SK-N-SH treated with all-trans-retinoic acid at 6 μM for 48 hours (cell line): ENCODE data around the gene PACSIN3.
"Not testable (repeated sequence)": the region's sequence is repeated elsewhere in the genome, so short reads cannot be mapped to it uniquely, and the experiment has no call there.

ENCODE experiments used
- PATZ1 ChIP-seq: fragments of 250-450 bp; sonication (Bioruptor Pico); IDR thresholded peaks from 2 replicates; pipeline ENCODE4 v1.8.0; 2020; ENCODE audit warnings: mild to moderate bottlenecking, moderate library complexity, borderline replicate concordance
- PPARA ChIP-seq: fragments of 250-450 bp; sonication (Bioruptor Pico); IDR thresholded peaks from 2 replicates; pipeline ENCODE4 v1.5.0; 2020; ENCODE audit warnings: mild to moderate bottlenecking, borderline replicate concordance
- TCF4 ChIP-seq: fragments of 250-450 bp; sonication (Bioruptor Pico); IDR thresholded peaks from 2 replicates; pipeline ENCODE4 v1.8.0; 2021; ENCODE audit warnings: mild to moderate bottlenecking, moderate library complexity, borderline replicate concordance
- ZFP30 ChIP-seq: fragments of 450-650 bp; formaldehyde crosslinking; IDR thresholded peaks from 2 replicates; pipeline ENCODE4 v1.5.0; 2022; ENCODE audit warnings: mild to moderate bottlenecking, moderate library complexity

GRCh38 chr11:47208008-47208552 is 21.8 kb upstream of the PACSIN3 start:
- not testable (repeated sequence) for TF ChIP-seq PATZ1 (CRISPR knock-in tag); TCF4; ZFP30 (CRISPR knock-in tag); PPARA
